ENCODE results near the gene MKS1. TPM values are rescaled to one million over a fixed set of nuclear protein-coding genes. Genes with fewer than 3 reads are reported as not detected.

The MKS1 gene
- total RNA-seq, 2 experiments from 2014 or later = 23.0 to 26.5 TPM

GRCh38 chr17:58234512-58234911 is 15.5 kb upstream of the MKS1 start:
- H3K9me3 Mint-ChIP-seq = no peaks in the 10 kb centered on the region
- H3K27me3 Mint-ChIP-seq = peaks cover 50% of the 10 kb centered on the region
- POLR2A ChIA-PET = no interaction called here
- H3K36me3 Mint-ChIP-seq = no peaks in the 10 kb centered on the region
- no peak overlapping the region for H3K27ac Mint-ChIP-seq
- DNase-seq (no peak), ATAC-seq (ENCODE audit: low read depth) (no peak)
- H3K4me3 Mint-ChIP-seq = no peak overlapping the region
- H3K4me1 Mint-ChIP-seq = peaks cover 12% of the 10 kb centered on the region

GRCh38 chr17:58233543-58233942 is 14.5 kb upstream of the MKS1 start:
- peaks cover 12% of the 10 kb centered on the region for H3K4me1 Mint-ChIP-seq
- H3K9me3 Mint-ChIP-seq = no peaks in the 10 kb centered on the region
- H3K36me3 Mint-ChIP-seq = no peaks in the 10 kb centered on the region
- H3K27me3 Mint-ChIP-seq = peaks cover 42% of the 10 kb centered on the region
- DNase-seq (no peak), ATAC-seq (ENCODE audit: low read depth) (no peak)
- H3K4me3 Mint-ChIP-seq = no peak overlapping the region
- no peak overlapping the region for H3K27ac Mint-ChIP-seq
- POLR2A ChIA-PET = no interaction called here

GRCh38 chr17:58232707-58233156 is 13.7 kb upstream of the MKS1 start:
- ATAC-seq (ENCODE audit: low read depth) (peak; percentile 50), DNase-seq (no peak)
- H3K4me1 Mint-ChIP-seq = peaks cover 12% of the 10 kb centered on the region
- POLR2A ChIA-PET = interaction anchor here (0.5 to 1.1 kb wide), 2 partner anchors 15 to 136 kb away, joined by 3 to 4 read pairs; no protein-coding TSS in a partner anchor
- no peaks in the 10 kb centered on the region for H3K9me3 Mint-ChIP-seq
- H3K4me3 Mint-ChIP-seq = peak overlapping the region; percentile 36
- H3K36me3 Mint-ChIP-seq = no peaks in the 10 kb centered on the region
- H3K27ac Mint-ChIP-seq = no peak overlapping the region
- H3K27me3 Mint-ChIP-seq = peaks cover 42% of the 10 kb centered on the region

GRCh38 chr17:58231641-58232040 is 12.6 kb upstream of the MKS1 start:
- Mint-ChIP-seq H3K9me3 (no peaks in the 10 kb centered on the region), H3K4me1 (peaks cover 12% of the 10 kb centered on the region), H3K36me3 (no peaks in the 10 kb centered on the region), H3K27me3 (peaks cover 42% of the 10 kb centered on the region), H3K4me3 (no peak overlapping the region), H3K27ac (no peak overlapping the region)
- POLR2A ChIA-PET = no interaction called here
- DNase-seq = no peak
- no peak for ATAC-seq (ENCODE audit: low read depth)

- DNase-seq (no peak), ATAC-seq (ENCODE audit: low read depth) (no peak)
- H3K4me3 Mint-ChIP-seq = no peak overlapping the region
- H3K4me1 Mint-ChIP-seq = peaks cover 12% of the 10 kb centered on the region
- H3K36me3 Mint-ChIP-seq = no peaks in the 10 kb centered on the region
- peaks cover 27% of the 10 kb centered on the region for H3K27me3 Mint-ChIP-seq
- POLR2A ChIA-PET = interaction anchor here (1.2 kb wide), 1 partner anchor 87 kb away, joined by 3 read pairs; no protein-coding TSS in a partner anchor
- no peaks in the 10 kb centered on the region for H3K9me3 Mint-ChIP-seq
- H3K27ac Mint-ChIP-seq = no peak overlapping the region
Observed at GRCh38 chr17:58229881-58230280, 10.8 kb upstream of the MKS1 start.

- Mint-ChIP-seq H3K9me3 (no peaks in the 10 kb centered on the region), H3K4me1 (peaks cover 14% of the 10 kb centered on the region), H3K27me3 (peaks cover 28% of the 10 kb centered on the region), H3K4me3 (no peak overlapping the region), H3K27ac (no peak overlapping the region), H3K36me3 (no peaks in the 10 kb centered on the region)
- no peak for ATAC-seq (ENCODE audit: low read depth)
- POLR2A ChIA-PET = interaction anchor here (1.6 kb wide), 1 partner anchor 11 kb away, joined by 4 read pairs; the partner anchor contains the start of gene MKS1
- no peak for DNase-seq
Observed at GRCh38 chr17:58229384-58229783, 10.3 kb upstream of the MKS1 start.

- no peaks in the 10 kb centered on the region for H3K36me3 Mint-ChIP-seq
- H3K9me3 Mint-ChIP-seq = no peaks in the 10 kb centered on the region
- ATAC-seq (ENCODE audit: low read depth) (no peak), DNase-seq (no peak)
- peaks cover 25% of the 10 kb centered on the region for H3K27me3 Mint-ChIP-seq
- POLR2A ChIA-PET = interaction anchor here (0.9 to 1.6 kb wide), 2 partner anchors 10 kb away, joined by 3 to 4 read pairs; partner anchors contain the start of genes LPO and MKS1
- H3K4me1 Mint-ChIP-seq = peaks cover 17% of the 10 kb centered on the region
- H3K4me3 Mint-ChIP-seq = no peak overlapping the region
- no peak overlapping the region for H3K27ac Mint-ChIP-seq
Observed at GRCh38 chr17:58228679-58229078, 9.6 kb upstream of the MKS1 start.

GRCh38 chr17:58227733-58228132 is 8.7 kb upstream of the MKS1 start:
- Mint-ChIP-seq H3K27me3 (peaks cover 27% of the 10 kb centered on the region), H3K4me3 (no peak overlapping the region), H3K4me1 (peaks cover 13% of the 10 kb centered on the region), H3K36me3 (no peaks in the 10 kb centered on the region), H3K9me3 (no peaks in the 10 kb centered on the region), H3K27ac (no peak overlapping the region)
- no peak for ATAC-seq (ENCODE audit: low read depth)
- DNase-seq = no peak
- POLR2A ChIA-PET = interaction anchor here (1.6 kb wide), 1 partner anchor 9 kb away, joined by 4 read pairs; the partner anchor contains the start of gene MKS1

- Mint-ChIP-seq H3K4me3 (no peak overlapping the region), H3K27ac (no peak overlapping the region), H3K27me3 (peaks cover 16% of the 10 kb centered on the region), H3K4me1 (peaks cover 13% of the 10 kb centered on the region), H3K9me3 (no peaks in the 10 kb centered on the region), H3K36me3 (no peaks in the 10 kb centered on the region)
- POLR2A ChIA-PET = no interaction called here
- ATAC-seq (ENCODE audit: low read depth) (no peak), DNase-seq (no peak)
Observed at GRCh38 chr17:58224315-58224714, 5.3 kb upstream of the MKS1 start.

- POLR2A ChIA-PET = interaction anchor here (0.7 to 1.8 kb wide), 7 partner anchors 28 to 412 kb away, joined by 3 to 10 read pairs (median 4); partner anchors contain the start of gene SUPT4H1
Observed at GRCh38 chr17:58219789-58220183, 731 bp upstream of the MKS1 start.

GRCh38 chr17:58217766-58218165 is 1.3 kb downstream of the MKS1 start:
- DNase-seq = no peak
- no peak overlapping the region for H3K27ac Mint-ChIP-seq
- no peaks in the 10 kb centered on the region for H3K9me3 Mint-ChIP-seq
- H3K36me3 Mint-ChIP-seq = no peaks in the 10 kb centered on the region
- POLR2A ChIA-PET = interaction anchor here (1.0 to 1.6 kb wide), 3 partner anchors 8 to 221 kb away, joined by 3 to 4 read pairs (median 3); no protein-coding TSS in a partner anchor
- peaks cover 2% of the 10 kb centered on the region for H3K27me3 Mint-ChIP-seq
- ATAC-seq (ENCODE audit: low read depth) = no peak
- peak overlapping the region; percentile 39 for H3K4me3 Mint-ChIP-seq
- peaks cover 14% of the 10 kb centered on the region for H3K4me1 Mint-ChIP-seq

More at GRCh38 chr17:58219789-58220183, 731 bp upstream of the MKS1 start:
- Mint-ChIP-seq H3K27me3 (peaks cover 8% of the 10 kb centered on the region), H3K27ac (peak overlapping the region; percentile 86), H3K36me3 (no peaks in the 10 kb centered on the region), H3K4me1 (peaks cover 20% of the 10 kb centered on the region), H3K4me3 (peak overlapping the region; percentile 91), H3K9me3 (no peaks in the 10 kb centered on the region)
- ATAC-seq (ENCODE audit: low read depth) (no peak), DNase-seq (no peak)

- no peak overlapping the region for H3K4me3 Mint-ChIP-seq
- H3K27ac Mint-ChIP-seq = no peak overlapping the region
- H3K4me1 Mint-ChIP-seq = peaks cover 19% of the 10 kb centered on the region
- no peaks in the 10 kb centered on the region for H3K9me3 Mint-ChIP-seq
- H3K36me3 Mint-ChIP-seq = peaks cover 6% of the 10 kb centered on the region
- DNase-seq (no peak), ATAC-seq (ENCODE audit: low read depth) (no peak)
- POLR2A ChIA-PET = no interaction called here
- H3K27me3 Mint-ChIP-seq = no peaks in the 10 kb centered on the region
Observed at GRCh38 chr17:58215685-58216084, 3.4 kb downstream of the MKS1 start.

GRCh38 chr17:58210922-58211321 is 8.1 kb downstream of the MKS1 start:
- peaks cover 10% of the 10 kb centered on the region for H3K4me1 Mint-ChIP-seq
- ATAC-seq (ENCODE audit: low read depth) (no peak), DNase-seq (no peak)
- POLR2A ChIA-PET = no interaction called here
- H3K27ac Mint-ChIP-seq = no peak overlapping the region
- no peaks in the 10 kb centered on the region for H3K27me3 Mint-ChIP-seq
- no peaks in the 10 kb centered on the region for H3K9me3 Mint-ChIP-seq
- H3K4me3 Mint-ChIP-seq = no peak overlapping the region
- peaks cover 14% of the 10 kb centered on the region for H3K36me3 Mint-ChIP-seq

- Mint-ChIP-seq H3K27me3 (no peaks in the 10 kb centered on the region), H3K4me1 (peaks cover 10% of the 10 kb centered on the region), H3K4me3 (no peak overlapping the region), H3K27ac (no peak overlapping the region), H3K9me3 (no peaks in the 10 kb centered on the region), H3K36me3 (peaks cover 14% of the 10 kb centered on the region)
- ATAC-seq (ENCODE audit: low read depth) = no peak
- POLR2A ChIA-PET = no interaction called here
- no peak for DNase-seq
Observed at GRCh38 chr17:58208344-58208743, 10.7 kb downstream of the MKS1 start.
